Esophagus squamous epithelium (tissue), 4 donors: ENCODE measurements around the gene ZNF516.

Experiments
- POLR2A ChIP-seq, 4 donors: fragments of 450-650 bp; IDR thresholded peaks; one replicate each; pipeline ENCODE4 v1.6.1; 2017; ENCODE audit warnings: antibody characterized with exemption in 4 of 4, mild to moderate bottlenecking in 4 of 4, moderate library complexity in 3 of 4
- TF ChIP-seq, protein P1 (sequence below), 6 experiments: fragments of 450-650 bp in 4 of 6; fragments of 200-600 bp in 2 of 6; sonication (generic) in 2 of 6; IDR thresholded peaks; one replicate each; pipeline ENCODE4 v1.5.1; 2016 to 2019; ENCODE audit warnings: antibody characterized with exemption in 6 of 6, mild to moderate bottlenecking in 4 of 6, moderate library complexity in 4 of 6

DNA sequence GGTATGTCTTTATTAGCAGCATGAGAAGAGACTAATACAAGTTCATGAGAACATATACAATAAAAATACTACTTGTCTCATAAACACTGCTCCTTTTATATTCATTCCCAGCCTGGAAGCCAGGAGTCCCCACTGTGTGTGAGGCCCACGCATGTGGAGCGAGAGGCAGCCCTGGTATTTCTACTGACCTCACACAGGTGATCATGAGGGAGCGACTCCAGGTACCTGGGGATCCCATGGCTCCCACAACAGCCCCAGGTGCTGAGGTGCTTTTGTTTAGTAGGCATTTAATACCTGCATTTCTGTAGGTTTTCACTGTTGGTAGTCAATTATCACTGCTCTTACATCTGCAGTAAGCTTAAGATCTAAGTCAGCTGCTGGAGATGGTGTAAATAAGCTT is 75.2 kb downstream of the ZNF516 start:
- TF ChIP-seq POLR2A (IDR thresholded peaks at IDR 0.05): no peak
- TF ChIP-seq, protein P1, sequence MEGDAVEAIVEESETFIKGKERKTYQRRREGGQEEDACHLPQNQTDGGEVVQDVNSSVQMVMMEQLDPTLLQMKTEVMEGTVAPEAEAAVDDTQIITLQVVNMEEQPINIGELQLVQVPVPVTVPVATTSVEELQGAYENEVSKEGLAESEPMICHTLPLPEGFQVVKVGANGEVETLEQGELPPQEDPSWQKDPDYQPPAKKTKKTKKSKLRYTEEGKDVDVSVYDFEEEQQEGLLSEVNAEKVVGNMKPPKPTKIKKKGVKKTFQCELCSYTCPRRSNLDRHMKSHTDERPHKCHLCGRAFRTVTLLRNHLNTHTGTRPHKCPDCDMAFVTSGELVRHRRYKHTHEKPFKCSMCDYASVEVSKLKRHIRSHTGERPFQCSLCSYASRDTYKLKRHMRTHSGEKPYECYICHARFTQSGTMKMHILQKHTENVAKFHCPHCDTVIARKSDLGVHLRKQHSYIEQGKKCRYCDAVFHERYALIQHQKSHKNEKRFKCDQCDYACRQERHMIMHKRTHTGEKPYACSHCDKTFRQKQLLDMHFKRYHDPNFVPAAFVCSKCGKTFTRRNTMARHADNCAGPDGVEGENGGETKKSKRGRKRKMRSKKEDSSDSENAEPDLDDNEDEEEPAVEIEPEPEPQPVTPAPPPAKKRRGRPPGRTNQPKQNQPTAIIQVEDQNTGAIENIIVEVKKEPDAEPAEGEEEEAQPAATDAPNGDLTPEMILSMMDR (IDR thresholded peaks at IDR 0.05): no peak
